ENCODE results near the gene FAF1.
"Not testable (repeated sequence)": the region's sequence is repeated elsewhere in the genome, so short reads cannot be mapped to it uniquely, and the experiment has no call there.

Gene FAF1

DNA sequence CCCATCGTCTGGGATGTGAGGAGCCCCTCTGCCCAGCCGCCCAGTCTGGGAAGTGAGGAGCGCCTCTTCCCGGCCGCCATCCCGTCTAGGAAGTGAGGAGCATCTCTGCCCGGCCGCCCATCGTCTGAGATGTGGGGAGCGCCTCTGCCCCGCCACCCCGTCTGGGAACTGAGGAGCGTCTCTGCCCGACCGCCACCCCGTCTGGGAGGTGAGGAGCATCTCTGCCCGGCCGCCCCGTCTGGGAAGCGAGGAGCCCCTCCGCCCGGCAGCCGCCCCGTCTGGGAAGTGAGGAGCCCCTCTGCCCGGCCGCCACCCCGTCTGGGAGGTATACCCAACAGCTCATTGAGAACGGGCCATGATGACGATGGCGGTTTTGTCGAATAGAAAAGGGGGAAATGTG, 7.5 kb downstream of the FAF1 start:
- not testable (repeated sequence) for DNase-seq

DNA sequence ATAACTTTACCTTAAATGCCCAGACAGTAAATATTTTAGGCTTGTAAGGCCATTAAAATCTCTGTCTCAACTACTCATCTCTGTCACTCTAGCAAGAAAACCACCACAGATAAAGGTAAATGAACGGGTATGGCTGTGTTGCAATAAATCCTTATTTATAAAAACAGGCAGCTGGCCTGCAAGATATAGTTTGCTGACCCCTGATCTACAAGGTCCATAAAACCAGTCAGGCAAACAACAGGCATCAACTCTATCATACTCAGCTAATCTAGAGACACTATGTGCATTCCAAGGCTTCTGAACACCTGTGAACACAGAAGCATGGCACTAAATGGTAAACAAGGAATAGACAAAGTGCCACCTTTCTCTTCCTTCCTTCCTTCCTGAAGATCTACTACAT, 9.7 kb downstream of the FAF1 start:
- no peak for DNase-seq

DNA sequence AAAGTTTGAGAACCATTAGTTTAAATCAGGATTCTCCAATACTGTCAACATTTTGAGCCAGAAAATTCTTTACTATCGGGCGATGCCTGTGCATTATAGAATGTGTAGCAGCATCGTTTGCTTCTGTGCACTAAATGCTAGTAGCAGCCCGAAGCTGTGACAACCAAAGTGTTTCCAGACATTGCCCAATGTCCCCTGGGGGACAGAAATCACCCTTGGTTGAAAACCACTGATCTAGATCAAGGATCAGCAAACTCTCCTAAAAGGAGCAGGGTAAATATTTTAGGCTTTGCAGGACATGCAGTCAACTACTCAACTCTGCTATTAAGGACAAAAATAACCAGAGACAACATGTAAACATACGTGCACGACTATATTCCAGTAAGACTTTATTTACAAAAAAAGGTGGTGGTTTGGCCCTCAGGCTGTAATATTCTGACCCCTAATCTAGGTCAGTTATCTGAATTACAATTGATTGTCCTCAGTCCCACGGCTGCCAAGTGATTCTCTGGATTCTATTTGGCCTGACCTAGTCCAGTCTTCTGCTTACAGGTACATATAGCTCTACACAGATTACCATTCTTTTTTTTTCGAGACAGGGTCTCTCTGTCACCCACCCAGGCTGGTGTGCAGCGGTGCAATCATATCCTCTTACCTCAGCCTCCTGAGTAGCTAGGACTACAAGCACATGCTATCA, 10.6 kb downstream of the FAF1 start:
- no peak for DNase-seq

DNA sequence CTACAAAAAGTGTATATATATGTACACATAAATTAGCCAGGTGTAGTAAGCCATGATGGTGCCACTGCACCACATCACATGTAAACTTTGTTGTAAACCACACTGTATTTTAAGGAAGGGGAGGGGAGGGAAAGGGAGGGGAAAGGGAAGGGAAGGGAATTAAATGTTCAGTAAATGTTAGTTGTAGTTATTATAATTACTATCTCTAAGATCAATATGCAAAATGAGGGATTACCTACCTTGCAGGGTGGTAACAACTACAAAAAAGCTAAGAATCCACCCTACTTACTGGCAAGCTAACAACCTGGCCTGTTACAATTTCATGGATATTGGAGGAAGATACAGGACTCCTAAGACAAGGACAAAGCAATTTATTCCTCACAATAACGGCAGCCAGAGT, 17.7 kb downstream of the FAF1 start:
- no peak for DNase-seq

DNA sequence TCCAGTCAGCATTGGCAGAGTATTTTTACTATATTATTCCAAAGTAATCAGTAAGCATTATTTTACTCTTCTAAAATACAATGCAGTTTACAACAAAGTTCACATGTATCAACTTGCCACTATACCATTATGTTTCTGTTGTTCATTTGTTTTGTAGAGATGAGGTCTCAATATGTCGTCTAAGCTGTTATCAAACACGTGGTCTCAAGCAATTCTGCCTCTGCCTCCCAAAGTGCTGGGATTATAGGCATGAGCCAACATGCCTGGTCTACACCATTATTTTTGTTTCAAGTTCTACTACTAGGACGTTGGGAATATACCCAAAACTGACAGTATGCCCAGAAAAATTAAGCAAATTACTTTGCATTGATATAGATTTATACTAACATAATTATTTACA, 19.8 kb downstream of the FAF1 start:
- no peak for DNase-seq

DNA sequence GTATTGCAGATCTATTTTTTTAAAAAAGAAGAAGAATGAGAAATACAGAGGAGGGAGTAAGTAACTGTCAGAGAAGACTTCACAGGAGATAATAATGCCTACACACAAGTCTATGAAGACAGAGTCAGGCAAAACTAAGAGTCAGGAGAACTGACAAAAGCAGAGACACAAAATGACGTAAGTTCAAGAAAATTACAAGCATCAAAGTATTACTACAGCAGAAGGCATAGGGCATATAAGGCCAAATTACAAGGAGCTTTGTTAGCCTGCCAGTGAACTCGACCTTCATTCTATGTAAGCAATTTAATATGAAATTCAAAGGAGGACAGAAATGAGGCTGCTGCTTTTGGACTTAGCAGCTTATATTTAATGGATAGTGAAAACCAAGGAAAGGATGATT, 23.7 kb downstream of the FAF1 start:
- DNase-seq, result no peak

DNA sequence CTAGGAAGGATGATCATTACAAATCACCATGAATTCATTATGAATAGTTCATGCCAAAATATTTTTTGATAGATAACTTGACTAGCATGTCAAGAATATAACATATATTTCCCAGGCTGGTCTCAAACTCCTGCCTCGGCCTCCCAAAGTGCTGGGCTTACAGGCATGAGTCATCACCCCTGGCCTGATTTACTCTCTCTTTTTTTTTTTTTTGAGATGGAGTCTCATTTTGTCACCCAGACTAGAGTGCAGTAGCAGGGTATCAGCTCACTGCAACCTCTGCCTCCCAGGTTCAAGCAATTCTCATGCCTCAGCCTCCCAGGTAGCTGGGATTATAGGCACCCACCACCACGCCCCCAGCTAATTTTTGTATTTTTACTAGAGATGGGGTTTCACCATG, 24.8 kb downstream of the FAF1 start:
- not testable (repeated sequence) for DNase-seq

DNA sequence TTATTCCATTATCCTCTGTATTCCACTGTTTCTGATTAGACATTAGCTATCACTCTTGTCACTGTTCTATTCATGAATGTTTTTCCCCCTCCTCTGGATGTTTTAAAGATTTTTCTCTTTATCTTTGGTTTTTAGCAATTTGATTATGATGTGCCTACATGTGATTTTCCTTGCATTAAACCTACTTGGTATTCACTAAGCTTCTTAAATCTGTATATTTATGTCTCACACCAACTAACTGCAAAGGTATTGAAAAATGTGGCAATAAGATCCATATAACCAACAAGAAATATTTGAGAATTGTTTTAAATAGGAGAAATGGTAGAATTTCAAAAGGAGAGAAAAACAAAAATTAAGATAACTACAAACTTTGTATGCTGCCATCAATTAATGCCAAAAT, 25.2 kb downstream of the FAF1 start:
- DNase-seq, result no peak

DNA sequence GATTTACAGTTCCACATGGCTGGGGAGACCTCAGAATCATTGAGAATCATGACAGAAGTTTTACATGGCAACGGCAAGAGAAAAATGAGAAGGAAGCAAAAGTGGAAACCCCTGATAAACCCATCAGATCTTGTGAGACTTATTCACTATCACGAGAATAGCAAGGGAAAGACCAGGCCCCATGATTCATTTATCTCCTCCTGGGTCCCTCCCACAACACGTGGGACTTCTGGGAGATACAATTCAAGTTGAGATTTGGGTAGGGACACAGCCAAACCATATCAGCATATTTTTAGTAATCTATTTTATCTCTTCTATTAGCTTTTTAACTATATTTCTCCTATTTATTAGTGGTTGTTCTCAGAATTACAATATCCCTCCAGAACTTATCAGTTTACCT, 26.3 kb downstream of the FAF1 start:
- not testable (repeated sequence) for DNase-seq

DNA sequence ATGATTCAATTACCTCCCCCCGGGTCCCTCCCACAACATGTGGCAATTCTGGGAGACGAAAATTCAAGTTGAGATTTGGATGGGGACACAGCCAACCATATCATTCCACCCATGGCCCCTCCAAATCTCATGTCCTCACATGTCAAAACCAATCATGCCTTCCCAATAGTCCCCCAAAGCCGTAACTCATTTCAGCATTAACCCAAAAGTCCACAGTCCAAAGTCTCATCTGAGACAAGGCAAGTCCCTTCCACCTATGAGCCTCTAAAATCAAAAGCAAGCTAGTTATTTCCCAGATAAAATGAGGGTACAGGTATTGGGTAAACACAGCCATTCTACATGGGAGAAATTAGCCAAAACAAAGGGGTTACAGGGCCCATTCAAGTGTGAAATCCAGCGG, 28.0 kb downstream of the FAF1 start:
- not testable (repeated sequence) for DNase-seq

DNA sequence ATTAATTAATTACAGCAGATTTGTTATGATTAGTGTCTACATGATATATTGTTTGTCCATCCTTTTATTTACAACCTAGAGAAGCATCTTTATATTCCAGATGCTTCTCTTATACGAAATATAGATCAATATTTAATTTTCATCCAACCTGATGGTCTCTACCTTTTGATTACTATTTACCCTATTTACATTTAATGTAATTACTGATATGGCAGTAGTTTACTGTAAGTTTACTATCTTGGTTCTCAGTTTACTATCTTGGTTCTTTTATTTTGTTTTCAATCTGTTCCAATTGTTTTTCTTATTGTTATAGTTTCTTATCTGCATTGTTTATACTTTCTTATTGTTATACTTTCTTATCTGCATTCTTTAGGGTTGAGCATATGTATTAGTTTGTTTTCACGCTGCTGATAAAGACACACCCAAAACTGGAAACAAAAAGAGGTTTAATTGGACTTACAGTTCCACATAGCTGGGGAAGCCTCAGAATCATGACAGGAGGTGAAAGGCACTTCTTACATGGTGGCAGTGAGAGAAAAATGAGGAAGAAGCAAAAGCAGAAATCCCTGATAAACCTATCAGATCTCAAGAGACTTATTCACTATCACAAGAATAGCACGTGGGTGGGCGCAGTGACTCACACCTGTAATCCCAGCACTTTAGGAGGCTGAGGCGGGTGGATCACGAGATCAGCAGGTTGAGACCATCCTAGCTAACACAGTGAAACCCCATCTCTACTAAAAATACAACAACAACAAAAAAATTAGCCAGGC, 28.9 kb downstream of the FAF1 start:
- DNase-seq, result no peak

DNA sequence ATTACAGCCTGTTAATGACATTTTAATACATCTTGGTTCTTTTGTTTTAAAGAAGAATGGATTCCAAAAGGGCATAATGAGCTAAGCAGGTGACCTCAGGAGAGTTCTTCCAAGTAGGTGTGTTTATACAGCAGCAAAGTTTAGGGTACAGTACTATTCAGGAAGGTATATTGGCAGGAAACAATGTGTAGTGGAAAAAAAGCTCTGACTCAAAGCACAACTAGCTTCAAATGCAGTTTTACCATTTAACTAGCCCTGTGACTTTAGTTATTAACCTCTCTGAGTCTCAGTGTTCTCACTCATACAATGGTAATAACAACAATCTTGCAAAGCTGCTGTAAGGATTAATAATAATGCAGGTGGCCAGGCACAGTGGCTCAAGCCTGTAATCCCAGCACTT, 29.9 kb downstream of the FAF1 start:
- no peak for DNase-seq

DNA sequence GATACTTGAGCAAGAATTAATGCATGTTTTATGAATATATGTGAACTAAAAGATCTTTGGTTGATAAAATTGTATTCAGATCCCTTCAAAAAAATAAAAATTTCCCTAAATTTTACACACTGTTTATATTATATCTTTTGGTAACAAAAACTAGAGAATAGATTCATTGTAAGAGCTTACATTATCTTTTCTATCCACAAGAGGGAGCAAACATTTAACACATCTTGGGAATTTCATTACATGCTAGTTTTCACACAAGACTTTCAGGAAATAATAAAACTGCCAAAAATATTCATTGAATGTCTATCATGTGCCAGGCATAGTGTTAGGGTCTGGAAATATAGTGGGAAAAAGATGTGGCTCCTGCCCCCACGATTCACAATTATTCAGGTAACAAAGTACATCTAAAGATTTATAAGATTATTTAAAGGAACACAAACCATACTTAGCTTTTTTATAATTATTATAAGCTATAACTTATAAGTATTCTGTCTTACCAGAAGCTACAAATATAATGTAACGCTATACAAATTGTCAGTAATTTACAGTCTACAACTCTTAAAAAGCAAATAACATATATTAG, 30.6 kb downstream of the FAF1 start:
- peak; percentile 12 for DNase-seq

DNA sequence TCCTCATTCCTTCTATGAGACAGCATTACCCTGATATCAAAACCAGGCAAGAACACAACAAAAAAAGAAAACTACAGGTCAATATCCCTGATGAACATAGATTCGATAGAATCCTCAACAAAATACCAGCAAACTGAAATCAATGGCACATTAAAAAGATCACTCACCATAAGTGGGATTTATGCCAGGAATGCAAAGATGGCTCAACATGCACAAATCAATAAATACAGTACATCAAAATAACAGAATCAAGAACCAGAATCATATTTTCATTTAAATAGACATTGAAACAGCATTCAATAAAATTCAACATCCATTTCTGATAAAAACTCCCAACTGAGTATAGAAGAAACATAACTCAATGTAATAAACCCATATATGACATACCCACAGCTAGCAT, 36.5 kb downstream of the FAF1 start:
- DNase-seq, result no peak

DNA sequence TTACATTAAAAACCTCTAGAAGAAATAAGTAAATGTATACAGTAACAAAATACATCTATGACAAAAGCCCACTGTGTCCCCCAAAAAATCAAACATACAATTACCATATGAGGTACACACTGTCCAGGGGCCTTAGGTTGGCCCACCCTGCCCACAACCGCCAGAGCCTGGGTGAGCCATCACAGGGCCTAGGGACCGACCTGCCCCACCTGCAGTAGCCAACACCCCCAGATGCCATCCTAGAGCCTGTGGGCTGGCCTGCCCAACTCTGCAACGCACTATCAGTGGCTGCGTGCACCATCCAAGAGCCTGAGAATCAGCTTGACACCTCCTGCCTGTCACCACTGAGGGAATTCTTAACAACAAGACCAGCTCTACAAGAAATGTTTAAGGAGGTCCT, 39.0 kb downstream of the FAF1 start:
- DNase-seq, result no peak

DNA sequence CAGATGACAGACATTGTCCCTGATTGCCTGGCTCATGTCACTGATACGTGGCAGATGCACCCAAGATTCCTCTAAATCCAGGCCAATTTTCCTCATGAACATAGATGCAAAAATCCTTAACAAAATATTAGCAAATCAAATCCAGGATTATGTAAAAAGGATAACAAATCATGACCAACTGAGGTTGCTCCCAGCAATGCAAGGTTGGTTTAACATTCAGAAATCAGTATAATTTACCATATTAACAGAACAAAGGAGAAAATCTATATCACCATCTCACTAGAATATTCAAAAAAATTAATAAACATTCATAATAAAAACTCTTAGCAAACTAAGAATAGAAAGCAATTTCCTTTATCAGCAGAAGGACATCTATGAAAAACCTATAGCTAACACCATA, 39.7 kb downstream of the FAF1 start:
- DNase-seq, result no peak

DNA sequence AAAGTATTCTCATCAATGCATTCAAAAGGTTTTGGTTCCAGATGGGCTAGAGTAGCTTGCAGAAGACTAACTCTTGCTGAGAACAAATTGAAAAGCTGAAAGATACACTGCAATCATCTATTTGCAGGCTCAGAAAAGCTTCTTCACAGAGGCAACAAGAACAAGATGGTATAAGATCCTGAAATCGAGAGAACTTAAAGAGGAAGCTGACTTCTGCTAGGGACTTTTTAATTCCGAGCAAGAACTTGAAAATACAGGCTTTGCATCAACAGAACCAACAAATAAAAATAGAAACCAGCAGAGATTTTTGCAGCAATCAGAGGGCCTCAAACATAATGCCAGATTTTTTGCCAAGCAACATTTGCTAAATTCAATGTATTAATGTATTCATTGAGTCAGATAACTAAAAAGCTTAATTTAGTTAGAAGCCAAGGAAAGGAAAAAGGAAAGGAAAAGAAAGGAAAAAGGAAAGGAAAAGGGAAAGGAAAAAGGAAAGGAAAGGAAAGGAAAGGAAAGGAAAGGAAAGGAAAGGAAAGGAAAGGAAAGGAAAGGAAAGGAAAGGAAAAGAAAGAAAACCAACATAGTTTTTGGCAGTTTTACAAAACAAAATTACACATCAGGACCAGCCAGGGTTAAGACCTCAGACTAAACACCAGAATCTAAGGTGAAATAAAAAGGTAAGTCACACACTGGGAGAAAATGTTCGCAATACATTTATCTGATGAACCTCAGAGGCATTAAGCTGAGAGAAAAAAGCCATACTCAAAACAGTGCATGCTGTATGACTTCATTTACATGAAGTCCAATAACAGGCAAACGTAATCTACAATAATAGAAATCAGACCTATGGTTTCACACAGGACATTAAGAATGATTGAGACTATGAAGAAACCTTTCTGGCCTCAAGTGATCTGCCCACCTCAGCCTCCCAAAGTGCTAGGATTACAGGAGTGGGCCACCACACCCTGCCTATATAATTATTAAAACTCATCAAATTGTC, 42.6 kb downstream of the FAF1 start:
- no peak for DNase-seq

DNA sequence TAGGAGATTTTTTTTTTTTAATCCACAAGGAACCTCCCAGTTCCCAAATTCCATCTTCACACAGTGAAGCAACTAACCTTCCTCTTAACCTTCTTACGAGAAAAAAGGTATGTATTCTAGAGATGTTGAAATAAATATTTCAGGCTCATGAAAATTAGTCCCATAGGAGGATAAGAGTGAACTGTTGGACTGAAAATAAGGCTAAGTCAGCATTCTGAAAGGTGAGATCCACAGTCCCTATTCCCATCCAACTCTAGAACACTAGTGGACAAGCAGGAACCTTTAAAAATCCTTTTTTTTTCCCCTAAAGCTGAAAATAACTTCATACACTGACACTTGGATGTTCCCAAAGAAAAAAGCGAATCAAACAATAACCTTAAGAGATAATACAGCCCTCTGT, 44.4 kb downstream of the FAF1 start:
- DNase-seq, result no peak

DNA sequence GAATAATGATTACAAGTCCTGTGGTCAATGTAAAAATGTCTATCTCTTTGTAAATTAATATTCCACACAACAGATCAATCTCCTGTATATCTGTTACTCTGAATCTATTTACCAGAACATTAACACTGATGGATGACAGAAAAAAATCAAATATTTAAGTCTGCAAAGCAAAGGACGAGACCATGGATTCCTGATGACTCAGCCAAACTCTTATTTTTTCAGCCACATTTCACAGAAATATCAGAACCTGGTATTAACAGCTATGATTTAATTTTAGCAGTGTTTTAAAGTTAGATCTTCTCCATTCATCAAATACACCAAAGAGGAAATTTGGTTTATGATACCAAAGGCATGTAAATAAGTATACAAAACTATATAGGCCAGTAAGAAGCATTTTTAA, 46.1 kb downstream of the FAF1 start:
- DNase-seq, result no peak

DNA sequence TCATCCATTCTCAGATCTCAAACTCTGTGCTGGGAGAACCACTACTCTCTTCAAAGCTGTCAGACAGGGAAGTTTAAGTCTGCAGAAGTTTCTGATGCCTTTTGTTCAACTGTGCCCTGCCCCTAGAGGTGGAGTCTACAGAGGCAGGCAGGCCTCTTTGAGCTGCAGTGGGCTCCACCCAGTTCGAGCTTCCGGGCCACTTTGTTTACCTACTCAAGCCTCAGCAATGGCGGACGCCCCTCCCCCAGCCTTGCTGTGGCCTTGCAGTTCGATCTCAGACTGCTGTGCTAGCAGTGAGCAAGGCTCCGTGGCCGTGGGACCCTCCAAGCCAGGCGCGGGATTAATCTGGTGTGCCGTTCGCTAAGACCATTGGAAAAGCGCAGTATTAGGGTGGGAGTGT, 49.7 kb downstream of the FAF1 start:
- DNase-seq, result not testable (repeated sequence)

DNA sequence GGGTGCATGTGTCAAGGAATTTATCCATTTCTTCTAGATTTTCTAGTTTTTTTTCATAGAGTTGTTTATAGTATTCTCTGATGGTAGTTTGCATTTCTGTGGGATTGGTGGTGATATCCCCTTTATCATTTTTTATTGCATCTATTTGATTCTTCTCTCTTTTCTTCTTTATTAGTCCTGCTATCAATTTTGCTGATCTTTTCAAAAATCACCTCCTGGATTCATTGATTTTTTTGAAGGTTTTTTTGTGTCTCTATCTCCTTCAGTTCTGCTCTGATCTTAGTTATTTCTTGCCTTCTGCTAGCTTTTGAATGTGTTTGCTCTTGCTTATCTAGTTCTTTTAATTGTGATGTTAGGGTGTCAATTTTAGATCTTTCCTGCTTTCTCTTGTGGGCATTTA, 52.5 kb downstream of the FAF1 start:
- not testable (repeated sequence) for DNase-seq

DNA sequence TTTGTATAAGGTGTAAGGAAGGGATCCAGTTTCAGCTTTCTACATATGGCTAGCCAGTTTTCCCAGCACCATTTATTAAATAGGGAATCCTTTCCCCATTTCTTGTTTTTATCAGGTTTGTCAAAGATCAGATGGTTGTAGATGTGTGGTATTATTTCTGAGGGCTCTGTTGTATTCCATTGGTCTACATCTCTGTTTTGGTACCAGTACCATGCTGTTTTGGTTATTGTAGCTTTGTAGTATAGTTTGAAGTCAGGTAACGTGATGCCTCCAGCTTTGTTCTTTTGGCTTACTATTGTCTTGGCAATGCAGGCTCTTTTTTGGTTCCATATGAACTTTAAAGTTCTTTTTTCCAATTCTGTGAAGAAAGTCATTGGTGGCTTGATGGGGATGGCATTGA, 54.0 kb downstream of the FAF1 start:
- DNase-seq, result not testable (repeated sequence)

DNA sequence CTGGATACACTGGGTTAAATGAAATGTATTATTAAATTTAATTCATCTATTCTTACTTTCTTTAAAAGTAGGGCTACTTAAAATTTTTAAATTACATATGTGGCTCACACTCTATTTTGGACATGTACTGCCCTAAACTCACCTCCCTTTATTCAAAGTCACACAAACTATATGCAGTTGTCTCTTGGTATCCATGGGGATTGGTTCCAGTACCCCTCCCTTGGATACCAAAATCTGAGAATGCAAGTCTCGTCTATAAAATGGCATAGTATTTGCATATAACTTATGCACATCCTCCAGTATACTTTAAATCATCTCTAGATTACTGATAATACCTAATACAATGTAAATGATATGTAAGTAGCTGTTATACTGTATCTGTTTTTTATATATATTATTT, 57.6 kb downstream of the FAF1 start:
- no peak for DNase-seq
